Measurements from ENCODE around the gene CEP104.

Gene CEP104

GRCh38 chr1:3894626-3895278 is 37.7 kb upstream of the CEP104 start:
- no peak for DNase-seq (ENCODE audit: low spot score)

- no peak for DNase-seq (ENCODE audit: low spot score)
Measured at GRCh38 chr1:3893190-3893589, 36.2 kb upstream of the CEP104 start.

GRCh38 chr1:3892748-3893147 is 35.7 kb upstream of the CEP104 start:
- no peak for DNase-seq (ENCODE audit: low spot score)

- DNase-seq (ENCODE audit: low spot score): no peak
Measured at GRCh38 chr1:3891329-3891865, 34.4 kb upstream of the CEP104 start.

- DNase-seq (ENCODE audit: low spot score): peak; percentile 61
Measured at GRCh38 chr1:3890389-3891328, 33.6 kb upstream of the CEP104 start.

GRCh38 chr1:3889936-3890335 is 32.9 kb upstream of the CEP104 start:
- DNase-seq (ENCODE audit: low spot score): peak; percentile 55

- DNase-seq (ENCODE audit: low spot score): no peak
Measured at GRCh38 chr1:3888301-3888700, 31.3 kb upstream of the CEP104 start.

- no peak for DNase-seq (ENCODE audit: low spot score)
Measured at GRCh38 chr1:3886691-3887090, 29.7 kb upstream of the CEP104 start.

- DNase-seq (ENCODE audit: low spot score): no peak
Measured at GRCh38 chr1:3886106-3886670, 29.2 kb upstream of the CEP104 start.

GRCh38 chr1:3885611-3886010 is 28.6 kb upstream of the CEP104 start:
- DNase-seq (ENCODE audit: low spot score): no peak

- no peak for DNase-seq (ENCODE audit: low spot score)
Measured at GRCh38 chr1:3884966-3885365, 28.0 kb upstream of the CEP104 start.

GRCh38 chr1:3883194-3883925 is 26.3 kb upstream of the CEP104 start:
- DNase-seq (ENCODE audit: low spot score): peak; percentile 26

GRCh38 chr1:3881193-3881480 is 24.1 kb upstream of the CEP104 start:
- DNase-seq (ENCODE audit: low spot score): no peak

GRCh38 chr1:3880429-3881192 is 23.6 kb upstream of the CEP104 start:
- DNase-seq (ENCODE audit: low spot score): no peak

GRCh38 chr1:3879787-3880428 is 22.9 kb upstream of the CEP104 start:
- DNase-seq (ENCODE audit: low spot score): no peak

- DNase-seq (ENCODE audit: low spot score): no peak
Measured at GRCh38 chr1:3879099-3879498, 22.1 kb upstream of the CEP104 start.

GRCh38 chr1:3876716-3877115 is 19.7 kb upstream of the CEP104 start:
- DNase-seq (ENCODE audit: low spot score): no peak

- no peak for DNase-seq (ENCODE audit: low spot score)
Measured at GRCh38 chr1:3874736-3875135, 17.7 kb upstream of the CEP104 start.

- no peak for DNase-seq (ENCODE audit: low spot score)
Measured at GRCh38 chr1:3872546-3872945, 15.5 kb upstream of the CEP104 start.

GRCh38 chr1:3871451-3871805 is 14.4 kb upstream of the CEP104 start:
- no peak for DNase-seq (ENCODE audit: low spot score)

GRCh38 chr1:3869751-3870301 is 12.8 kb upstream of the CEP104 start:
- DNase-seq (ENCODE audit: low spot score): no peak
